ENCODE measurements around the gene RDH16. TPM values are rescaled to one million over a fixed set of nuclear protein-coding genes. Genes with fewer than 3 reads are reported as not detected.

RDH16 gene
- total and polyA plus RNA-seq, 2 experiments from 2014 or later = 0.52 to 0.66 TPM

GRCh38 chr12:56988207-56988739 is 30.9 kb upstream of the RDH16 start:
- peak; percentile 72 for ATAC-seq

More at GRCh38 chr12:56988207-56988739, 30.9 kb upstream of the RDH16 start:
- Histone ChIP-seq H3K4me3 (no peak overlapping the region), H3F3A (replicated peaks; ENCODE audit: low read depth) (no peaks in the 10 kb centered on the region), H3K4me2 (peak overlapping the region; percentile 51; the same call in 1 of the 2 replicates), H3K27me3 (ENCODE audit: insufficient read depth) (no peaks in the 10 kb centered on the region), H2AFZ (peak overlapping the region; percentile 4; the same call in 1 of the 2 replicates), H3K79me2 (replicated peaks; ENCODE audit: insufficient read depth) (no peaks in the 10 kb centered on the region), H4K20me1 (replicated peaks; ENCODE audit: insufficient read depth) (no peaks in the 10 kb centered on the region), H3K9me2 (ENCODE audit: insufficient read depth) (no peaks in the 10 kb centered on the region), H3K36me3 (ENCODE audit: insufficient read depth) (no peaks in the 10 kb centered on the region), H3K27ac (ENCODE audit: low read depth) (no peak overlapping the region; the same call in 1 of the 2 replicates), H3K4me1 (ENCODE audit: insufficient read depth) (peaks cover 10% of the 10 kb centered on the region)
- peaks cover 10% of the 10 kb centered on the region for H3K27me3 Mint-ChIP-seq (ENCODE audit: insufficient read depth, low read depth, poor library complexity)
- H3K27ac Mint-ChIP-seq = no peak overlapping the region
- H3K4me3 Mint-ChIP-seq = no peak overlapping the region
- no peaks in the 10 kb centered on the region for H3K9me3 Mint-ChIP-seq
- peak; percentile 57 for DNase-seq (ENCODE audit: low spot score)
- no peaks in the 10 kb centered on the region for H3K36me3 Mint-ChIP-seq (ENCODE audit: low read depth)
- TF ChIP-seq EZH2phosphoT487 (IDR thresholded peaks at IDR 0.05; ENCODE audit: unreplicated experiment) (no peak), ZNF114 (CRISPR knock-in tag; IDR thresholded peaks at IDR 0.05) (no peak), ETS1 (IDR thresholded peaks at IDR 0.05) (no peak), EZH2 (IDR thresholded peaks at IDR 0.05; ENCODE audit: low read depth, unreplicated experiment) (no peak), REST (IDR thresholded peaks at IDR 0.05; ENCODE audit: unreplicated experiment) (no peak), CREB1 (CRISPR knock-in tag; IDR thresholded peaks at IDR 0.05; ENCODE audit: low read depth) (no peak), ZNF331 (CRISPR knock-in tag; IDR thresholded peaks at IDR 0.05; ENCODE audit: low read depth) (no peak), STAT1 (IDR thresholded peaks at IDR 0.05; ENCODE audit: unreplicated experiment) (no peak), NANOG (IDR thresholded peaks at IDR 0.05; ENCODE audit: borderline replicate concordance) (no peak), POLR2AphosphoS5 (IDR thresholded peaks at IDR 0.05; ENCODE audit: low read depth) (no peak), ZNF462 (CRISPR knock-in tag; IDR thresholded peaks at IDR 0.05) (no peak), JUNB (IDR thresholded peaks at IDR 0.05; ENCODE audit: unreplicated experiment) (no peak), CTCF (conservative IDR thresholded peaks at IDR 0.05; ENCODE audit: low read depth in 2 of 2) (no peak)
- H3K4me1 Mint-ChIP-seq = peaks cover 16% of the 10 kb centered on the region

Measured in GM23338 (cell line).